ENCODE data around the gene TUBB6.

- no peak for TF ChIP-seq CTCF (IDR thresholded peaks at IDR 0.05)
- no peak for TF ChIP-seq POLR2A (IDR thresholded peaks at IDR 0.05; ENCODE audit: low read depth)
- TF ChIP-seq EP300 (IDR thresholded peaks at IDR 0.05) = no peak
- TF ChIP-seq POLR2AphosphoS5 (IDR thresholded peaks at IDR 0.05) = no peak
Observed at GRCh38 chr18:12334366-12334808, 26.3 kb downstream of the TUBB6 start.

Data from esophagus muscularis mucosa (tissue), 4 donors.